Smooth muscle cell (in vitro differentiated cells): Measurements from ENCODE around the gene DNAJC17. TPM values are rescaled to one million over a fixed set of nuclear protein-coding genes. Genes with fewer than 3 reads are reported as not detected.

Source experiments
- DNase-seq: peaks from one replicate; lab custom pipeline; 2025; ENCODE audit not compliant: unreplicated experiment; lab: John Stamatoyannopoulos, UW
- H2AFZ ChIP-seq: fragments of 200-600 bp; sonication (generic); 2 replicates; pipeline ENCODE4 v1.6.0; 2016; ENCODE audit warnings: antibody characterized with exemption, low read depth, mild to moderate bottlenecking
- H3F3A ChIP-seq: fragments of 200-600 bp; sonication (generic); 2 replicates; pipeline ENCODE4 v1.6.0; 2017; ENCODE audit warnings: antibody characterized with exemption, low read depth
- H3K27ac ChIP-seq: fragments of 200-600 bp; sonication (generic); 2 replicates; pipeline ENCODE4 v1.5.1; 2016; ENCODE audit warnings: low read depth, mild to moderate bottlenecking
- H3K27me3 ChIP-seq: fragments of 200-600 bp; sonication (generic); 2 replicates; pipeline ENCODE4 v1.6.1; 2016; ENCODE audit warnings: low read depth, mild to moderate bottlenecking
- H3K36me3 ChIP-seq: fragments of 200-600 bp; sonication (generic); 2 replicates; pipeline ENCODE4 v1.5.1; 2016; ENCODE audit warnings: low read depth
- H3K4me1 ChIP-seq: fragments of 200-600 bp; sonication (generic); 2 replicates; pipeline ENCODE4 v1.5.1; 2016; ENCODE audit warnings: low read depth
- H3K4me2 ChIP-seq: fragments of 200-600 bp; sonication (generic); 2 replicates; pipeline ENCODE4 v1.6.0; 2016; ENCODE audit warnings: mild to moderate bottlenecking
- H3K4me3 ChIP-seq: fragments of 200-600 bp; sonication (generic); 2 replicates; pipeline ENCODE4 v1.5.1; 2016; ENCODE audit warnings: mild to moderate bottlenecking
- H3K79me2 ChIP-seq: fragments of 200-600 bp; sonication (generic); 2 replicates; pipeline ENCODE4 v1.6.0; 2016; ENCODE audit warnings: low read depth, mild to moderate bottlenecking
- H3K9ac ChIP-seq: fragments of 200-600 bp; sonication (generic); 2 replicates; pipeline ENCODE4 v1.6.0; 2016; ENCODE audit warnings: low read depth
- H3K9me3 ChIP-seq: fragments of 200-600 bp; sonication (generic); replicated peaks from 2 replicates; pipeline ENCODE4 v1.5.1; 2016; ENCODE audit warnings: low read depth
- H4K20me1 ChIP-seq: fragments of 200-600 bp; sonication (generic); 2 replicates; pipeline ENCODE4 v1.6.0; 2016; ENCODE audit warnings: low read depth
- WGBS: methylation state at CpG from one replicate; pipeline ENCODE4 v1.1.7; 2016; ENCODE audit warnings: low lambda C conversion rate; 5-methylcytosine and 5-hydroxymethylcytosine counted together
- polyA plus RNA-seq: library from polyadenylated mRNA; unstranded; fragments of >200 nt; fragmentation: Nextera tagmentation; extraction: Ambion mirVana; gene quantifications from 2 replicates; pipeline ENCODE4 v1.2.1, GENCODE V29; 2016
- total RNA-seq: library from RNA; depleted of rRNA; stranded (reverse); fragments of >200 nt; gene quantifications from 2 replicates; pipeline ENCODE4 v1.2.3, GENCODE V29; 2014
- TF ChIP-seq, protein P1 (sequence below): fragments of 200-600 bp; sonication (generic); IDR thresholded peaks from 2 replicates; pipeline ENCODE4 v1.5.1; 2017; ENCODE audit warnings: borderline replicate concordance, mild to moderate bottlenecking, antibody characterized with exemption; ENCODE audit not compliant: insufficient read depth, poor library complexity, severe bottlenecking

Gene DNAJC17
- total and polyA plus RNA-seq, 2 experiments from 2014 or later = 25.0 to 33.6 TPM

GRCh38 chr15:40739854-40740253, 67.4 kb downstream of the DNAJC17 start:
- DNase-seq = no peak
- H3K4me1 ChIP-seq = no peaks in the 10 kb centered on the region
- H2AFZ ChIP-seq = no peak overlapping the region
- no peaks in the 10 kb centered on the region for H4K20me1 ChIP-seq
- no peaks in the 10 kb centered on the region for H3K27me3 ChIP-seq
- no peak overlapping the region for H3K9ac ChIP-seq
- TF ChIP-seq, protein P1, sequence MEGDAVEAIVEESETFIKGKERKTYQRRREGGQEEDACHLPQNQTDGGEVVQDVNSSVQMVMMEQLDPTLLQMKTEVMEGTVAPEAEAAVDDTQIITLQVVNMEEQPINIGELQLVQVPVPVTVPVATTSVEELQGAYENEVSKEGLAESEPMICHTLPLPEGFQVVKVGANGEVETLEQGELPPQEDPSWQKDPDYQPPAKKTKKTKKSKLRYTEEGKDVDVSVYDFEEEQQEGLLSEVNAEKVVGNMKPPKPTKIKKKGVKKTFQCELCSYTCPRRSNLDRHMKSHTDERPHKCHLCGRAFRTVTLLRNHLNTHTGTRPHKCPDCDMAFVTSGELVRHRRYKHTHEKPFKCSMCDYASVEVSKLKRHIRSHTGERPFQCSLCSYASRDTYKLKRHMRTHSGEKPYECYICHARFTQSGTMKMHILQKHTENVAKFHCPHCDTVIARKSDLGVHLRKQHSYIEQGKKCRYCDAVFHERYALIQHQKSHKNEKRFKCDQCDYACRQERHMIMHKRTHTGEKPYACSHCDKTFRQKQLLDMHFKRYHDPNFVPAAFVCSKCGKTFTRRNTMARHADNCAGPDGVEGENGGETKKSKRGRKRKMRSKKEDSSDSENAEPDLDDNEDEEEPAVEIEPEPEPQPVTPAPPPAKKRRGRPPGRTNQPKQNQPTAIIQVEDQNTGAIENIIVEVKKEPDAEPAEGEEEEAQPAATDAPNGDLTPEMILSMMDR = no peak
- no peak overlapping the region for H3K4me2 ChIP-seq
- WGBS = 98% methylated on average over 2 of the region's 2 CpGs
- H3K36me3 ChIP-seq = peaks cover 7% of the 10 kb centered on the region
- H3K79me2 ChIP-seq = no peaks in the 10 kb centered on the region
- no peak overlapping the region for H3K4me3 ChIP-seq
- no peaks in the 10 kb centered on the region for H3K9me3 ChIP-seq
- no peaks in the 10 kb centered on the region for H3F3A ChIP-seq
- no peak overlapping the region for H3K27ac ChIP-seq

DNA sequence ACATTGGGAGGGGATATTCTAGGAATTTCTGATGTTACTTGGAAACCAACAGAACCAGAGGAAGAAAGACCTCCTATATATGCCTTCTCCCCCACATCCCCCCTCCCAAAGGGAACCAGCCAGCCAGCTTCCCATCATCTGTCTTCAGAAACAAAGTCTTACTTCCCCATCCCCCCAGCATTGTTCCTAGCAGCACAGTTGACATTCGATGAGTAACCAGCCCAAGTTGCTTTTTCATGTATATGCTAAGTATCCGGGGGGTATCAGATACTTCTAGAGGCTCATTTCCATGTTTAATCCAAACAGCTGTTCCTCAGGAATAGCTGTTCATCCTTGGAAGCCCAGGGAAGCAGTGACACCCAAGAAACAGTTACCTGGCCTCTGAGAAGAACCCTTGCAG, 68.2 kb downstream of the DNAJC17 start:
- no peaks in the 10 kb centered on the region for H3K27me3 ChIP-seq
- WGBS = 77% methylated on average over 2 of the region's 2 CpGs
- no peaks in the 10 kb centered on the region for H3K79me2 ChIP-seq
- no peak overlapping the region for H3K27ac ChIP-seq
- H4K20me1 ChIP-seq = no peaks in the 10 kb centered on the region
- H3F3A ChIP-seq = no peaks in the 10 kb centered on the region
- no peak overlapping the region for H3K4me2 ChIP-seq
- no peaks in the 10 kb centered on the region for H3K9me3 ChIP-seq
- H2AFZ ChIP-seq = no peak overlapping the region
- no peaks in the 10 kb centered on the region for H3K4me1 ChIP-seq
- no peak for DNase-seq
- TF ChIP-seq, protein P1 = no peak
- H3K4me3 ChIP-seq = no peak overlapping the region
- peaks cover 7% of the 10 kb centered on the region for H3K36me3 ChIP-seq
- H3K9ac ChIP-seq = no peak overlapping the region

GRCh38 chr15:40737048-40737447, 70.2 kb downstream of the DNAJC17 start:
- no peaks in the 10 kb centered on the region for H3K79me2 ChIP-seq
- WGBS = 92% methylated on average over 3 of the region's 3 CpGs
- H4K20me1 ChIP-seq = no peaks in the 10 kb centered on the region
- DNase-seq = no peak
- peaks cover 7% of the 10 kb centered on the region for H3K36me3 ChIP-seq
- H3K4me2 ChIP-seq = no peak overlapping the region
- H3K4me3 ChIP-seq = no peak overlapping the region
- H2AFZ ChIP-seq = no peak overlapping the region
- TF ChIP-seq, protein P1 = no peak
- no peaks in the 10 kb centered on the region for H3K9me3 ChIP-seq
- H3K27me3 ChIP-seq = no peaks in the 10 kb centered on the region
- no peak overlapping the region for H3K27ac ChIP-seq
- H3K9ac ChIP-seq = no peak overlapping the region
- no peaks in the 10 kb centered on the region for H3K4me1 ChIP-seq
- no peaks in the 10 kb centered on the region for H3F3A ChIP-seq

GRCh38 chr15:40736575-40736974, 70.7 kb downstream of the DNAJC17 start:
- no peaks in the 10 kb centered on the region for H4K20me1 ChIP-seq
- H3K27ac ChIP-seq = no peak overlapping the region
- no peaks in the 10 kb centered on the region for H3F3A ChIP-seq
- 90% methylated on average over 4 of the region's 4 CpGs for WGBS
- H3K9me3 ChIP-seq = no peaks in the 10 kb centered on the region
- peaks cover 7% of the 10 kb centered on the region for H3K36me3 ChIP-seq
- H3K4me1 ChIP-seq = no peaks in the 10 kb centered on the region
- no peaks in the 10 kb centered on the region for H3K27me3 ChIP-seq
- no peak overlapping the region for H3K4me2 ChIP-seq
- H3K79me2 ChIP-seq = no peaks in the 10 kb centered on the region
- TF ChIP-seq, protein P1 = no peak
- no peak overlapping the region for H2AFZ ChIP-seq
- no peak overlapping the region for H3K4me3 ChIP-seq
- DNase-seq = no peak
- no peak overlapping the region for H3K9ac ChIP-seq
